GM13977 (cell line): ENCODE data around the gene LMF2.

Source experiments
- DNase-seq: peaks from one replicate; pipeline ENCODE4 v3.0.0; 2012; ENCODE audit warnings: low spot score
- CTCF ChIP-seq: IDR thresholded peaks from 2 replicates; pipeline ENCODE4 v1.5.1; 2012; ENCODE audit warnings: mild to moderate bottlenecking, control low read depth; ENCODE audit not compliant: insufficient read depth; ENCODE audit errors: extremely low read depth, missing control alignments
- in situ Hi-C: fragments of 300-500 bp; cut with MboI; formaldehyde crosslinking; loops from one replicate; pipeline ENCODE4 v1.12.0; 2022; ENCODE audit warnings: low sequenced_read_pairs, low pct_unique_long_range_greater_than_20kb, mixed read lengths, inconsistent platforms; ENCODE audit not compliant: unreplicated experiment

The LMF2 gene

GRCh38 chr22:50456466-50457234, 50.9 kb downstream of the LMF2 start:
- peak; percentile 43 for TF ChIP-seq CTCF

DNA sequence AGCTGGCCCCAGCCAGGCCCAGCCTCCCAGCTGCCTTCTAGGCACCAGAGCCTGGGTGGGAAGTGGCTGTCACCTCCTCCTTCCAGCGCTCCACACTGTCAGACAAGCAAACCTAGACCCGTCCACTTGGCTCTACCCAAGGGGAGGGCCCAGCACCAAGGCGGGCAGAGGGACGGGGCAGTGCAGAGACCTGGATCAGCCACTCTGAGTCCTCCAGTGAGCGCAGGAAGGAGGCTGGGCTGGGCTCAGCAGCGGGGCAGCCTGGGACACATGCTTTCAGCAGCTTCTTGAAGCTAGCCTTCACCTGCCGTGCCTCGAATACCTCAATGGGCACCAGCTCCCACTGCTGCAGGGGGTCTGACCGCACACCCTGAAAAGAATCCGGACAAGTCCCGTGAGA, 51.5 kb downstream of the LMF2 start:
- DNase-seq: no peak
- no peak for TF ChIP-seq CTCF
- in situ Hi-C loops: no loop called here

More at GRCh38 chr22:50456466-50457234, 50.9 kb downstream of the LMF2 start:
- DNase-seq: peak; percentile 72
- in situ Hi-C loops: no loop called here

GRCh38 chr22:50455201-50455600, 52.3 kb downstream of the LMF2 start:
- in situ Hi-C loops: no loop called here
- no peak for TF ChIP-seq CTCF
- no peak for DNase-seq

DNA sequence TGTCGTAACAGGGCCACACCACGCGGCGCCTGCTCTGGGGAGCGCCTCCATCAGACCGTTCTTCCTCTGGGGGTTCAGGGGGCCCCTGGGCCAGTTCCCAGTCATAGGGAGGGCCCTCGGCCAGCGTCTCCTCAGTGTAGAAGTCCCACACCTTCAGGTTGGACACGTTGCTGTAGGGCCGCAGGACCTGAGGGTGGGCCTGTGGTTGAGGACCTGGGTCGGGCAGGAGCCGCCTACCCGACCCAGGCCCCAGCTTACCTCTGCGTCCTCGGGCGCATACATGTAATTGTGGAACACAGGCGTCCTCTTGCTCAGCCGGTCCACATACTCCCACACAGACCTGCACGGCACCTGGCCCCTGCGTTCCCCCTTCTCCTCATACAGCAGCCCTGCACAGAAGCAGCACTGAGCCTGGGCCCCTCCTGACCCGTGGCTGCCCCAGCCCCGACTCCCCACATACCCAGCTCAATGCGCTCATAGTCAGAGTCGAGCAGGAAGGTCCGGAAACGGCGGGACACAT, 52.9 kb downstream of the LMF2 start:
- TF ChIP-seq CTCF: no peak
- in situ Hi-C loops: no loop called here
- no peak for DNase-seq
